GM12878 (cell line): ENCODE data around the gene THADA. TPM values are rescaled to one million over a fixed set of nuclear protein-coding genes. Genes with fewer than 3 reads are reported as not detected.

Experiments used
- ATF3 ChIP-seq: IDR thresholded peaks from 2 replicates; pipeline ENCODE4 v1.6.1; 2011; ENCODE audit warnings: low read depth, mild to moderate bottlenecking, low read length, moderate library complexity, borderline replicate concordance; ENCODE audit errors: extremely low read depth
- CHD1 ChIP-seq: IDR thresholded peaks from 2 replicates; pipeline ENCODE4 v1.6.1; 2012; ENCODE audit warnings: low read depth, low read length, improper control_type of control experiment
- CHD2 ChIP-seq: IDR thresholded peaks from 2 replicates; pipeline ENCODE4 v1.6.1; 2011; ENCODE audit warnings: low read depth, low read length, improper control_type of control experiment, borderline replicate concordance
- CTCF ChIP-seq, 3 experiments: IDR thresholded peaks in 2 of 3; conservative IDR thresholded peaks in 1 of 3; 2 replicates each; pipeline ENCODE4 v1.5.1; 2011; ENCODE audit warnings: low read depth in 3 of 3, low read length in 3 of 3, mild to moderate bottlenecking in 3 of 3, control low read depth in 2 of 3, moderate library complexity in 2 of 3, inconsistent platforms in 1 of 3, mixed read lengths in 1 of 3; ENCODE audit not compliant: control insufficient read depth in 2 of 3, insufficient read depth in 1 of 3; ENCODE audit errors: extremely low read depth in 1 of 3
- EGR1 ChIP-seq, 2 experiments: IDR thresholded peaks; 1 replicate in 1 of 2; 2 replicates in 1 of 2; pipeline ENCODE4 v1.6.1; 2011 to 2012; ENCODE audit warnings: low read depth in 2 of 2, low read length in 2 of 2, borderline replicate concordance in 1 of 2, mild to moderate bottlenecking in 1 of 2, moderate library complexity in 1 of 2
- GABPA ChIP-seq: IDR thresholded peaks from 2 replicates; pipeline ENCODE4 v1.6.1; 2014; ENCODE audit warnings: antibody characterized with exemption, low read depth, mild to moderate bottlenecking, inconsistent platforms
- HDAC2 ChIP-seq: fragments of 200-600 bp; sonication (generic); IDR thresholded peaks from 2 replicates; pipeline ENCODE4 v1.6.1; 2017
- MYB ChIP-seq: fragments of 150-350 bp; IDR thresholded peaks from 2 replicates; pipeline ENCODE4 v1.6.1; 2014; ENCODE audit warnings: mild to moderate bottlenecking, low read depth, low read length, borderline replicate concordance
- NFIC ChIP-seq: IDR thresholded peaks from 2 replicates; pipeline ENCODE4 v1.6.1; 2012; ENCODE audit warnings: low read depth, mild to moderate bottlenecking, inconsistent platforms, low read length, moderate library complexity
- NFYA ChIP-seq: IDR thresholded peaks from 2 replicates; pipeline ENCODE4 v1.6.1; 2011; ENCODE audit warnings: low read depth, mild to moderate bottlenecking, low read length, improper control_type of control experiment, borderline replicate concordance
- NR2F1 ChIP-seq: fragments of 450-650 bp; conservative IDR thresholded peaks from 2 replicates; pipeline ENCODE4 v1.6.1; 2017; ENCODE audit warnings: mild to moderate bottlenecking
- SMAD5 ChIP-seq: IDR thresholded peaks from 2 replicates; pipeline ENCODE4 v1.6.1; 2016; ENCODE audit warnings: antibody characterized with exemption, low read depth
- SUZ12 ChIP-seq: fragments of 200-600 bp; sonication (generic); IDR thresholded peaks from one replicate; pipeline ENCODE4 v1.6.1; 2018; ENCODE audit warnings: antibody characterized with exemption, mild to moderate bottlenecking; ENCODE audit not compliant: unreplicated experiment
- TCF7 ChIP-seq: IDR thresholded peaks from 2 replicates; pipeline ENCODE4 v1.6.1; 2014; ENCODE audit warnings: antibody characterized with exemption, borderline replicate concordance
- ZNF274 ChIP-seq: IDR thresholded peaks from one replicate; pipeline ENCODE4 v1.8.0; 2011; ENCODE audit not compliant: insufficient read length, insufficient read depth
- polyA plus RNA-seq, 11 experiments: library from polyadenylated mRNA; depleted of rRNA in 4 of 11; unstranded in 6 of 11; stranded (reverse) in 5 of 11; fragments of >200 nt; fragmentation: Nextera tagmentation in 4 of 11; fragmentation: Illumina TruSeq in 1 of 11; extraction: Ambion mirVana in 4 of 11; extraction: Trizol in 1 of 11; gene quantifications; 1 replicate in 1 of 11; 2 replicates in 10 of 11; pipeline versions ENCODE4 v1.2.1 to v1.2.3, GENCODE V29; 2011 to 2016; ENCODE audit warnings: inconsistent platforms in 2 of 11, missing spikeins in 2 of 11, low read depth in 1 of 11
- total RNA-seq, 4 experiments: library from RNA; depleted of rRNA in 3 of 4; stranded (reverse); fragments of >200 nt in 3 of 4; fragmentation: Illumina TruSeq in 1 of 4; extraction: Trizol in 1 of 4; gene quantifications; 2 replicates each; pipeline versions ENCODE4 v1.2.1 to v1.2.3, GENCODE V29; 2013 to 2021

The THADA gene
- total and polyA plus RNA-seq, 10 of the 15 experiments (the other 5 are each of a cell fraction or from before 2014, with no cell fraction given), result 14.6 to 33.2 (median 23.2) TPM

- TF ChIP-seq CTCF (IDR thresholded peaks at IDR 0.05 in 2 of 3, conservative IDR thresholded peaks at IDR 0.05 in 1 of 3; ENCODE audit: control insufficient read depth in 2 of 3, extremely low read depth in 1 of 3, insufficient read depth in 1 of 3, low read depth in 3 of 3, low read length in 3 of 3) (no peak), CHD2 (no peak), EGR1 (IDR thresholded peaks at IDR 0.05; ENCODE audit: borderline replicate concordance in 1 of 2, low read depth in 2 of 2, low read length in 2 of 2) (no peak), CHD1 (no peak), HDAC2 (no peak), GABPA (no peak), NR2F1 (no peak), SMAD5 (no peak), TCF7 (no peak), MYB (no peak), NFYA (no peak), ZNF274 (no peak), SUZ12 (no peak), ATF3 (no peak), NFIC (no peak)
Observed at GRCh38 chr2:43214253-43214652, 381.6 kb downstream of the THADA start (continued).
